Esophagus squamous epithelium (tissue), 5 donors: ENCODE measurements around the gene RFNG. TPM values are rescaled to one million over a fixed set of nuclear protein-coding genes. Genes with fewer than 3 reads are reported as not detected.

ENCODE experiments used
- DNase-seq: peaks from one replicate; lab custom pipeline; 2025; lab: John Stamatoyannopoulos, UW
- H3K27ac ChIP-seq, 4 donors: fragments of 200-600 bp; sonication (generic); one replicate each; pipeline ENCODE4 v1.5.1; 2016 to 2019; ENCODE audit warnings: mild to moderate bottlenecking in 1 of 4
- H3K27me3 ChIP-seq, 4 donors: fragments of 200-600 bp; sonication (generic); 1 replicate in 3 of 4; 2 replicates in 1 of 4; pipeline versions ENCODE4 v1.5.1 to v1.6.0; 2017 to 2021; ENCODE audit warnings: antibody characterized with exemption in 1 of 4
- H3K36me3 ChIP-seq, 3 donors: fragments of 200-600 bp; sonication (generic); one replicate each; pipeline ENCODE4 v1.5.1; 2016 to 2019
- H3K4me1 ChIP-seq, 3 donors: fragments of 200-600 bp; sonication (generic); one replicate each; pipeline ENCODE4 v1.5.1; 2017 to 2019
- H3K4me3 ChIP-seq, 4 donors: fragments of 200-600 bp; sonication (generic); 1 replicate in 3 of 4; 2 replicates in 1 of 4; pipeline ENCODE4 v1.5.1; 2016 to 2019; ENCODE audit warnings: mild to moderate bottlenecking in 2 of 4, moderate library complexity in 1 of 4
- H3K9me3 ChIP-seq, 3 donors: fragments of 200-600 bp; sonication (generic); one replicate each; pipeline ENCODE4 v1.5.1; 2016 to 2019
- CTCF ChIP-seq, 6 experiments: fragments of 450-650 bp in 4 of 6; fragments of 200-600 bp in 2 of 6; sonication (generic) in 2 of 6; IDR thresholded peaks; one replicate each; pipeline ENCODE4 v1.5.1; 2016 to 2019; ENCODE audit warnings: antibody characterized with exemption in 6 of 6, mild to moderate bottlenecking in 4 of 6, moderate library complexity in 4 of 6
- POLR2A ChIP-seq, 4 donors: fragments of 450-650 bp; IDR thresholded peaks; one replicate each; pipeline ENCODE4 v1.6.1; 2017; ENCODE audit warnings: antibody characterized with exemption in 4 of 4, mild to moderate bottlenecking in 4 of 4, moderate library complexity in 3 of 4
- WGBS, 2 donors: methylation state at CpG; one replicate each; pipeline ENCODE4 v1.1.5; 2018; 5-methylcytosine and 5-hydroxymethylcytosine counted together
- intact Hi-C: fragments of 100-400 bp; cut with DNase I; formaldehyde crosslinking; loops from one replicate; pipeline ENCODE4 v1.15.0; 2022
- total RNA-seq, 4 donors: library from RNA; depleted of rRNA; stranded (reverse); fragments of >200 nt; gene quantifications; one replicate each; pipeline ENCODE4 v1.1.0, GENCODE V29; 2016
- donor health status: DM: yes; HTN: yes; CAD: no.

The RFNG gene
- total RNA-seq, 4 donors from 2014 or later: 24.9 to 38.1 (median 31.2) TPM

- DNase-seq: no peak
- H3K36me3 ChIP-seq: peaks cover 67 to 98% (median 73%) of the 10 kb centered on the region in 3 donors
- H3K9me3 ChIP-seq: no peaks in the 10 kb centered on the region
- WGBS, 2 donors: 67 to 91% methylated on average over 4 to 5 of the region's 19 CpGs
- intact Hi-C loops: no loop called here
- peaks cover 8 to 23% (median 12%) of the 10 kb centered on the region in 3 donors for H3K4me1 ChIP-seq
- H3K27me3 ChIP-seq: no peaks in the 10 kb centered on the region
- TF ChIP-seq POLR2A (IDR thresholded peaks at IDR 0.05) (no peak), CTCF (IDR thresholded peaks at IDR 0.05) (no peak)
- H3K27ac ChIP-seq: no peak overlapping the region
- no peak overlapping the region for H3K4me3 ChIP-seq
These were observed 7.8 kb upstream of the RFNG start for GRCh38 chr17:82059272-82060000.

DNA sequence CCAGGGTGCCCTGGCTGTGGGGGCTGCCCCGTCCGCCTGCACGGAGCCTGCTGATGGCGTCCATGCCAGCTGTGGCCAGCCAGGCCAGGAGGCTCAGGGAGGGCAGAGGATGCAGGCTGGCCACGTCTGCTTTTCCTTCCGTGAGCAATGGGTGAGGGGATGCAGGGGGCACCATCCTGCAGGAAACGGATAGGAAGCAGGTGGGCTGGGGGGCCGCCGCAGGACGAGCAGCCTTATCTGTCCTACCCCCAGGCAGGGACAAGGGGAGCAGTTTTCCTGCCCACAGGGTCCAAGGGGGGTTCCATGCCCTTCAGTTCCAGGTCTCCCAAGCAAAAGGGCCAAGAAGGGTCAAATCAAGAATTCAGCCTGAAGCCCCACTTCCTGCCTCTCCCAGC, 7.2 kb upstream of the RFNG start:
- DNase-seq: no peak
- Histone ChIP-seq H3K9me3 (no peaks in the 10 kb centered on the region), H3K27ac (no peak overlapping the region), H3K4me3 (no peak overlapping the region), H3K36me3 (peaks cover 70 to 100% (median 76%) of the 10 kb centered on the region in 3 donors), H3K4me1 (peaks cover 2 to 20% (median 8%) of the 10 kb centered on the region in 3 donors), H3K27me3 (no peaks in the 10 kb centered on the region)
- WGBS, 2 donors: 76% methylated on average over 3 of the region's 10 CpGs; no CpG with 5 or more reads in 1 of the 2 donors
- intact Hi-C loops: no loop called here
- TF ChIP-seq POLR2A (IDR thresholded peaks at IDR 0.05) (no peak), CTCF (IDR thresholded peaks at IDR 0.05) (no peak)

DNA sequence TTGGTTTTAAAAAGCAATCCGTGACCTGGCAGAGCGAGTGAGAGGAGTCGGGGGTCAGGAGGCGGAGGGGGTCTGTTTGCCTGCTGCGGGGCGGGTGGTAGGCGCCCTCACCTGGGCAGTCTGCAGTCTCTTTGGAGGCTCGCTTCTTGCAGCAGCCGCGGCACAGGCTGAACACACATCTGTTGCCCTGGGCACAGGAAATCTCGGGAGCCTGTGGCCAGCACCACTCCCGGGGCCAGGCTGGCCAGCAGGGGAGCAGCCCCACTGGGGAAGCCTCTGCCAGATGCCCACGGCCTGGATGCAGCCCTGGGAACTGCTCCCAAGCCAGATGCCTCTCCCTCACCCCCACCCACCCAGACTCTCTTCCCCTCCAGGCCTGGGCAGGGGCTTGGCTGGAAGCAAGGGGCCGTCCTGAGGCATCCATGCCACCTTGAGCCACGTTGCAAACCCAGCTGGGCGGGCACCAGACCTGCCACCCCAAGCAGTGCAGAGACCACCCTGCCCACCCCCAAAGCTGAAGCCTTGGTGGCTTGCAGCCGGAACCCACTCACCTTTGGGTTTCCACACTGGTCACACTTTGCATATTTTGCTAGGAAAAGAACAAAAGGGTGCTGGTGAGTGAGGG, 6.7 kb upstream of the RFNG start:
- H3K27ac ChIP-seq: no peak overlapping the region
- H3K9me3 ChIP-seq: no peaks in the 10 kb centered on the region
- no peaks in the 10 kb centered on the region for H3K27me3 ChIP-seq
- H3K36me3 ChIP-seq: peaks cover 73 to 100% (median 76%) of the 10 kb centered on the region in 3 donors
- no peak for DNase-seq
- 40 to 92% methylated on average over 1 to 5 of the region's 17 CpGs for WGBS, 2 donors
- no peak for TF ChIP-seq CTCF (IDR thresholded peaks at IDR 0.05)
- TF ChIP-seq POLR2A (IDR thresholded peaks at IDR 0.05): no peak
- intact Hi-C loops: no loop called here
- H3K4me1 ChIP-seq: peaks cover 5 to 20% (median 8%) of the 10 kb centered on the region in 3 donors
- no peak overlapping the region for H3K4me3 ChIP-seq

GRCh38 chr17:82056729-82057621, 5.4 kb upstream of the RFNG start:
- WGBS, 2 donors: 71 to 84% methylated on average over 1 to 12 of the region's 29 CpGs
- Histone ChIP-seq H3K4me1 (peaks cover 17 to 26% (median 18%) of the 10 kb centered on the region in 3 donors), H3K9me3 (no peaks in the 10 kb centered on the region), H3K27ac (no peak overlapping the region), H3K4me3 (no peak overlapping the region), H3K36me3 (peaks cover 60 to 90% (median 65%) of the 10 kb centered on the region in 3 donors), H3K27me3 (no peaks in the 10 kb centered on the region)
- TF ChIP-seq POLR2A (IDR thresholded peaks at IDR 0.05) (no peak), CTCF (IDR thresholded peaks at IDR 0.05) (no peak)
- DNase-seq: no peak
- intact Hi-C loops: no loop called here
